Subcutaneous adipose tissue (tissue), 4 donors: Measurements from ENCODE around the gene RTN4R. TPM values are rescaled to one million over a fixed set of nuclear protein-coding genes. Genes with fewer than 3 reads are reported as not detected.

Experiments used
- total RNA-seq, 4 donors: library from RNA; depleted of rRNA; stranded (reverse); fragments of >200 nt; gene quantifications; one replicate each; pipeline ENCODE4 v1.1.0, GENCODE V29; 2016
- TF ChIP-seq, protein P1 (sequence below): fragments of 450-650 bp; IDR thresholded peaks from one replicate; pipeline ENCODE4 v1.5.1; 2016; ENCODE audit warnings: low read depth, mild to moderate bottlenecking, control low read depth, antibody characterized with exemption, moderate library complexity

Gene RTN4R
- total RNA-seq, 4 donors from 2014 or later, result 0.68 to 0.82 TPM; not detected in 2

DNA sequence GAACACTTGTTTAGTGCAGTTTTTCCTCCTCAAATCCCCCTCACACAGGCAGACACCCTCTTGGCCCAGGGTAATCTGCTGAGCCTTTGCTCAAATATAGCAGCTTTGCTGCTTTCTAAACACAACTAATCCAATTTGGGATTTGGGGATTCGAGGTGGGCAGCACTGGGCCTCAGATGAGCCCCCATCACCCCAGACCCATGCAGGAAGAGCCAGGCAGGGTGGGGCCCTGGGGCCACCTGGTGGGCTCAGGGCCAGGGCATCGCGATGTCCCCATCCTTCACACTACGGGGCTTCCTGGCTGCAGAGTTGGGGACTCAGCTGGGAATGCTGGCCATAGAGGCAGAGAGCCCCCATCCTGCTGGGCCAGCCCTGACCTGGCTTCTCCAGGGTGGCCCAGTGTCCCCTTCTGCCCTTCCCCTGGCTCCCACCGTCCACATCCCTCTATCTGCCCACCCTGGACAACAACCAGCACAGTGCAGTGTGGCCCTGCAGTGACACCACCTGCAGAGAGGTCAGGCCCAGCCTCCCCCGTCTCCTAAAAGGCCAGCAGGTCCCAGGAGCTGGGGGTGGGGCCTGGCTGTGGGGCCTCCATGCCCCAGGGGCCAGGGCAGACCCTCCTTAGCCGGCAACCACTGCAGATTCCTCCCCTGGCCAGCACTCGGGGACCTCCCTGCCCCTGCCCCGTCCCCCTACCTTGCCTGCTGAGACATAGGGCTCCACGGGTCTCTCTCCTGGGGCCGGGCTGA, 60.7 kb downstream of the RTN4R start:
- TF ChIP-seq, protein P1, sequence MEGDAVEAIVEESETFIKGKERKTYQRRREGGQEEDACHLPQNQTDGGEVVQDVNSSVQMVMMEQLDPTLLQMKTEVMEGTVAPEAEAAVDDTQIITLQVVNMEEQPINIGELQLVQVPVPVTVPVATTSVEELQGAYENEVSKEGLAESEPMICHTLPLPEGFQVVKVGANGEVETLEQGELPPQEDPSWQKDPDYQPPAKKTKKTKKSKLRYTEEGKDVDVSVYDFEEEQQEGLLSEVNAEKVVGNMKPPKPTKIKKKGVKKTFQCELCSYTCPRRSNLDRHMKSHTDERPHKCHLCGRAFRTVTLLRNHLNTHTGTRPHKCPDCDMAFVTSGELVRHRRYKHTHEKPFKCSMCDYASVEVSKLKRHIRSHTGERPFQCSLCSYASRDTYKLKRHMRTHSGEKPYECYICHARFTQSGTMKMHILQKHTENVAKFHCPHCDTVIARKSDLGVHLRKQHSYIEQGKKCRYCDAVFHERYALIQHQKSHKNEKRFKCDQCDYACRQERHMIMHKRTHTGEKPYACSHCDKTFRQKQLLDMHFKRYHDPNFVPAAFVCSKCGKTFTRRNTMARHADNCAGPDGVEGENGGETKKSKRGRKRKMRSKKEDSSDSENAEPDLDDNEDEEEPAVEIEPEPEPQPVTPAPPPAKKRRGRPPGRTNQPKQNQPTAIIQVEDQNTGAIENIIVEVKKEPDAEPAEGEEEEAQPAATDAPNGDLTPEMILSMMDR, result no peak

DNA sequence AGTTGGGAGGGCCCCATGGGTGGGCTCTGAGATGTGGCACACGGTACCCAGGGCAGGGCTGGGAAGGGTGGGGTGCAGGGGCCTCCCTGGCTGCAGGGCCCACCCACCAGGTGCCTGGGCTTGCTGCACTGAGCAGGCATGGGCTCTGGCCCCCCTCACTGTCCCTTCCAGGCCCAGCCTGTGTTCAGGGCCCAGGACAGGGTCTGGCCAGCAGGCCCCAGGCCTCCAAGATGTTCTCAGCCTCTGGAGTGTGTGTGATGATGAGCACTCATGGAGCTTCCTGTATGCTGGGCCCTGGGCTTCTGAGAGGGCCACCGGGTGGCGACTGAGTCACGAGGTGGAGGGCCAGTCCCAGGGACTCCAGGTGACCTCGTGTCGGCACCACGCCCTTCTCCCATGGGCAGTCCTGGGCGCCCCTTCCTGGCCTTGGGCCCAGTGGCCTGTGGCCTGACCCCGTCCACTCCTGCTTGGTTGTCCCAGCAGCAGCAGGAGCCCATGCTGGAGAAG, 61.4 kb downstream of the RTN4R start:
- TF ChIP-seq, protein P1, result no peak

DNA sequence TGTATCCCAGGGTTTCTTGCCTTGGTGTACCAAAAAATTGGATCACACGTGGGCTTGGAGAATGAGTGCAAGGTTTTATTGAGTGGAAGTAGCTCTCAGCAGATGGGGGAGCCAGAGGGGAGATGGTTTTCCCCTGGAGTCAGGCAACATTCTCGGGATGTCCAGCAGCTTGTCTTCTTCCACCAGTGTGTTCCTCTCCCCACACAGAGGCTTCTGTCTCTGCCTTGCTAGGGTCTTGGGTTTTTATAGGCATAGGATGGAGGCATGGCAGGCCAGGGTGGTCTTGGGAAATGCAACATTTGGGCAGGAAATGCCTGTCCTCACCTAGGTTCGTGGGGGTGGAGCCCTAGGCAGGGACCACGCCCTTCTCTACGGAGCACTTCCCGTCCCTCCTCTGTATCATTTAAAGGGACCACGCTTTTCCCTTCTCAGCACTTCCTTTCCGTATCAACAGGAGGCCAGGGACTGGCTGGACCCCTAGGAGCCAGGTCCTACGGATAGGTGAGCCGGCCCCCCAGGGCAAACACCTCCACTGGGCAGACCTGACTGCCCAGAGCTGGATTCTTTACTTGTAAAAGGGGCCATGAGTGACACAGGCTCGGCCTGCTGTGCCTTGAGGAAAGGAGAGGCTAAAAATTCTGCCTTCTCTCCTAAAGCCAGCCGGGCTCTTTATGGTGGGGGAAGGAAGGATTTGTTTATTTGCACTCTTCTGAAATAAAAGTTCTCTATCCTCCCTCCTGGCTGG, 62.0 kb downstream of the RTN4R start:
- TF ChIP-seq, protein P1, result no peak

DNA sequence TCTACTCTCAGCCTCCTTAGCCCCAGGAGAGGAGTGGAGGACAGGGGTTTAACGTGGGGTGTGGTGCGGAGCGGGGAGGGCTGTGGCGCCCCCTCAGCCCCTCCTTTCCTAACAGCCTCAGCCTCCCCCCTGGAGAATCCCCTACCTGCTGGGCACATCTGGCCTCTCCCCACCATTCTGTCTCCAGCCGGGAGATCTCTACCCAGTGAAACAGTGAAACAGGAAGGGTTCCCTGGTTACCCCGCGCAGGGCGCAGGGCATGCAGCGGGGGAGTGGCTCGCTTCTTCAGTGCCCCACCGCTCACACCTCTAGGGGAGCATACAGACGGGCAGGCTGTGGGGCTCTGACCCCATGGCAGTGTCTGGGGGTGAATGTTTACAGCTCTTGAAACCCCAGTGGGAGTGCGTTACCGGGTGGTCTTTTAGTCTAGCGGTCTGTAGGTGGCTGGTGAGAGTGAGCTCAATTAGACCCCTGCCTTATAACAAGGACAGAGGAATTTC, 62.6 kb downstream of the RTN4R start:
- TF ChIP-seq, protein P1, result no peak

DNA sequence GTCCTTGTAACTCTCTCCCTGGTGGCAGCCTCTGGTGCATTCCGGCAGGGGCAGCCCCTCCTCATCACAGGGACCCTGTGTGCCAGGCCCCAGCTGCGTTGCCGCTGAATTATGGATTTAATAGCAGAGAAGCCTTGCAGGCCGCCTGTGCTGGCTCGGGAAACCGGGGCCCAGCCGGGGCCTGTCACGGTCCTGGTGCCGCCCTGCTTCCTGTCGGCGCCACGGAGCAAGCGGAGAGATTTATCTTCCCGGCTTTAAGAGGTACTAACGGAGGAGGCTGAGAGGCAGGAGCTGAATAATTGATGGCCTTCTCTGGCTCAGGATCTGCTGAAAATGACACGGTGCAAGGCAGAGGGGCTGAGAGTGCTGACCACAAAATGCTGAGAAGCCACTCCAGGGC, 63.3 kb downstream of the RTN4R start:
- TF ChIP-seq, protein P1, result no peak

DNA sequence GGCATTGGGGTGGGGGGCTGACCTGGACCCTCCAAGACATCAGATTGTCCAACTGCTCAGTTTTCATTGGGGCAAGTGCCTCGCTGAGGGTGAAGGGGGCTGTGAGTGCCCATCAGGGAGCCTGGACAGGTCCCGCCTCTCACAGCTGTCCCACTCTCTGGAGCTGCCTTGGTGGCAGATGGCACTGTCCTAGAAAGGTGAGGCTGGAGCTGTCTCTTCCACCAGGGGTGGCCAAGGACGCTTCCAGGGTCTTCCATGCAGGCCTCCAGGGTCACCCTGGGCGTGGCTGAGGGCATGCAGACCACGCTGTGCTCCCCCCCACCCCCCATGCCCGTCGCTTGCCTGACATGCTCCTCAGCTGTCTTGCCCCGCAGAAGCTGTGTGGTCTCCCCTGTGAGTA, 63.8 kb downstream of the RTN4R start:
- TF ChIP-seq, protein P1, result no peak
